MCF 10A (cell line): Measurements from ENCODE around the gene MXD3. TPM values are rescaled to one million over a fixed set of nuclear protein-coding genes. Genes with fewer than 3 reads are reported as not detected.
A peak's percentile ranks its signal among the peaks of the same experiment; 100 is the strongest.
"Not testable (repeated sequence)": the region's sequence is repeated elsewhere in the genome, so short reads cannot be mapped to it uniquely, and the experiment has no call there.

Experiments
- BruUV-seq: library from RNA; stranded (reverse); fragments of 400-500 nt; replicated peaks from 2 replicates; lab custom pipeline; 2021; lab: Mats Ljungman, UMichigan
- CTCF ChIA-PET: fragments of 300-600 bp; sonication (Branson Sonifier 250); formaldehyde crosslinking; extraction: SDS; loops from one replicate; lab custom pipeline; 2021; ENCODE audit warnings: antibody characterized with exemption, inconsistent platforms; lab: Yijun Ruan, JAX
- POLR2A ChIA-PET: fragments of 300-600, 350-650 bp; sonication (Branson Sonifier 250); formaldehyde crosslinking; extraction: SDS; loops from one replicate; lab custom pipeline; 2020; ENCODE audit warnings: antibody characterized with exemption, inconsistent platforms; lab: Yijun Ruan, JAX
- DNase-seq: peaks from one replicate; pipeline ENCODE4 v3.0.0-alpha.2; 2018; ENCODE audit not compliant: unreplicated experiment
- H3K27ac Mint-ChIP-seq: one replicate; pipeline ENCODE4 v1.8.0; 2022; ENCODE audit warnings: mild to moderate bottlenecking, low read depth, mixed read lengths; ENCODE audit not compliant: unreplicated experiment
- H3K27me3 Mint-ChIP-seq: one replicate; pipeline ENCODE4 v1.8.0; 2022; ENCODE audit warnings: mixed read lengths; ENCODE audit not compliant: insufficient read depth, unreplicated experiment
- H3K36me3 Mint-ChIP-seq: one replicate; pipeline ENCODE4 v1.8.0; 2022; ENCODE audit warnings: mild to moderate bottlenecking, moderate library complexity, mixed read lengths; ENCODE audit not compliant: insufficient read depth, unreplicated experiment
- H3K4me1 Mint-ChIP-seq: one replicate; pipeline ENCODE4 v1.8.0; 2022; ENCODE audit warnings: mixed read lengths; ENCODE audit not compliant: insufficient read depth, unreplicated experiment
- H3K4me3 Mint-ChIP-seq: one replicate; pipeline ENCODE4 v1.8.0; 2022; ENCODE audit warnings: mild to moderate bottlenecking, moderate library complexity, mixed read lengths; ENCODE audit not compliant: unreplicated experiment
- H3K9me3 Mint-ChIP-seq: one replicate; pipeline ENCODE4 v1.8.0; 2022; ENCODE audit warnings: mixed read lengths; ENCODE audit not compliant: unreplicated experiment
- intact Hi-C: fragments of 100-400 bp; cut with micrococcal nuclease; formaldehyde crosslinking; loops from 2 replicates; pipeline ENCODE4 v1.14.1; 2022
- total RNA-seq: library from RNA; stranded (reverse); gene quantifications from 2 replicates; pipeline ENCODE4 v1.2.3, GENCODE V29; 2022
- TF ChIP-seq, protein P1 (sequence below): fragments of 200-600 bp; IDR thresholded peaks from one replicate; pipeline ENCODE4 v1.8.0; 2022; ENCODE audit warnings: antibody characterized with exemption, mild to moderate bottlenecking; ENCODE audit not compliant: unreplicated experiment

MXD3 gene
- total RNA-seq, 1 experiment from 2014 or later = 13.2 TPM

DNA sequence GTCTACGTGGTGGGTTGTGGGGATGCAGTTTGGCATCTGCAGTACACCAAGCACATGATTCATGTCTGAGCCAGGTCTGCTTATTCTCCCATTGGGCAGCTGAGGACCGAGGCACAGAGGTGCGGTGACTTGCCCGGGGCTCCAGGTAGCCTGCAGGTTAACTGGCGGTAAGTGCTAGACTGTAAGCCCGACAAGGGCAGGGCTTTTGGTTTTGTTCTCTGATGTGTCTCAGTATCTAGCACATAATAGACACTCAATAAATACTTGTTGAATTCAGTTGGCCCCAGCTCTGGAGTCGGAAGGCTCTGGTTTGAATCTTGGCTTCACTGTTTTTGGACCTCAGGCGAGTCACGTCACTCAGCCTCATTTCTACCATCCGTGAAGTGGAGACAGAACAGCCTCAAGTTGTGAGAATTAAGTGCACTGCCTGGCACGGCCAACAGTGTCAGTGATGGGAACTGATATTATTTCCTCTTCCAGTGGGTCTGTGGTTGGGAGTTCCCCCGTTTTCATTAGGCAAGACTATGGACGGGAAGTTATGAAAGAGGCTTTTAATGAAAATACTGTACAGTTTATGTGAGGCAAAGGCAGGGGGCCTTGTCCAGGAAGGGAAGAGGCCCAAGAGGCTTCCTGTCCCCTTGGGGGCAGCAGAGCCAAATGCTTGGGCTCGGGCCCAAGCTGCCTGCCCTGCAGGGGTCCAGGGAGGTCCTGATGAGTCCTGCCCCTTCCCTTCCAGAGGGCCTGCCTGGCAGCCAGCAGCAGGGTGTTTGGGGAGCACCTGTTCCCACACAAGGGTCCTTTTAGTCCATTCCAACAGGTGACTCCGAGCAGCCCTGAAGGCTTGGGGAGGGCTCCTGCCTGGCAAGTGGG, 4.8 kb downstream of the MXD3 start:
- no peak overlapping the region for H3K4me3 Mint-ChIP-seq
- H3K27me3 Mint-ChIP-seq = no peaks in the 10 kb centered on the region
- no peak overlapping the region for H3K27ac Mint-ChIP-seq
- BruUV-seq = no TSS peak
- H3K36me3 Mint-ChIP-seq = peaks cover 41% of the 10 kb centered on the region
- intact Hi-C loops = no loop called here
- H3K9me3 Mint-ChIP-seq = no peaks in the 10 kb centered on the region
- H3K4me1 Mint-ChIP-seq = peaks cover 56% of the 10 kb centered on the region
- POLR2A ChIA-PET = interaction anchor here (1.2 to 1.3 kb wide), 2 partner anchors 9 to 148 kb away, joined by 3 read pairs; no protein-coding TSS in a partner anchor
- peak; percentile 68 for DNase-seq
- TF ChIP-seq, protein P1, sequence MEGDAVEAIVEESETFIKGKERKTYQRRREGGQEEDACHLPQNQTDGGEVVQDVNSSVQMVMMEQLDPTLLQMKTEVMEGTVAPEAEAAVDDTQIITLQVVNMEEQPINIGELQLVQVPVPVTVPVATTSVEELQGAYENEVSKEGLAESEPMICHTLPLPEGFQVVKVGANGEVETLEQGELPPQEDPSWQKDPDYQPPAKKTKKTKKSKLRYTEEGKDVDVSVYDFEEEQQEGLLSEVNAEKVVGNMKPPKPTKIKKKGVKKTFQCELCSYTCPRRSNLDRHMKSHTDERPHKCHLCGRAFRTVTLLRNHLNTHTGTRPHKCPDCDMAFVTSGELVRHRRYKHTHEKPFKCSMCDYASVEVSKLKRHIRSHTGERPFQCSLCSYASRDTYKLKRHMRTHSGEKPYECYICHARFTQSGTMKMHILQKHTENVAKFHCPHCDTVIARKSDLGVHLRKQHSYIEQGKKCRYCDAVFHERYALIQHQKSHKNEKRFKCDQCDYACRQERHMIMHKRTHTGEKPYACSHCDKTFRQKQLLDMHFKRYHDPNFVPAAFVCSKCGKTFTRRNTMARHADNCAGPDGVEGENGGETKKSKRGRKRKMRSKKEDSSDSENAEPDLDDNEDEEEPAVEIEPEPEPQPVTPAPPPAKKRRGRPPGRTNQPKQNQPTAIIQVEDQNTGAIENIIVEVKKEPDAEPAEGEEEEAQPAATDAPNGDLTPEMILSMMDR = no peak
- CTCF ChIA-PET = interaction anchor here (0.5 to 5.8 kb wide), 6 partner anchors 11 to 236 kb away, joined by 3 to 52 read pairs (median 4); partner anchors contain the start of gene LMAN2

DNA sequence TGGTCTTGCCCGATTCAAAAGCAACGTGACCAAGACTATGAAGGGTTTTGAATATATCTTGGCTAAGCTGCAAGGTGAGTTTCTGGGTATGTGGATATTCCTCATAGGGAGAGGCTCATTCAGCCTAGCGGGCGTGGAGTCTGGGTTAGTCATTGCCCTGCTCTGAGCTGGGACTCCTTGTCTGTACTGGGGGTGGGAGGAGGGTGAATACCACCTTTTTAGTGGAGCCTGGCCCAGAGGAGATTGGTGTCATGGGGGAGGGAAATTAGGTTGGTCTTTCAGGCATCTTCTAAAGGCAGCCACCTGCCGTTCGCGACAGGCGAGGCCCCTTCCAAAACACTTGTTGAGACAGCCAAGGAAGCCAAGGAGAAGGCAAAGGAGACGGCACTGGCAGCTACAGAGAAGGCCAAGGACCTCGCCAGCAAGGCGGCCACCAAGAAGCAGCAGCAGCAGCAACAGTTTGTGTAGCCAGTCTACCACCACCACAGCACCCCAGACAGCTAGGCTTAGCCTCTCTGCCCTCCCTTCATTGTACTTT, 5.5 kb downstream of the MXD3 start:
- peak overlapping the region; percentile 87 for H3K4me3 Mint-ChIP-seq
- H3K27me3 Mint-ChIP-seq, DNase-seq, H3K27ac Mint-ChIP-seq, intact Hi-C loops, H3K9me3 Mint-ChIP-seq, BruUV-seq: not testable (repeated sequence)
- H3K36me3 Mint-ChIP-seq = peaks cover 41% of the 10 kb centered on the region
- H3K4me1 Mint-ChIP-seq = peaks cover 58% of the 10 kb centered on the region
- POLR2A ChIA-PET = interaction anchor here (1.2 to 1.3 kb wide), 2 partner anchors 10 to 149 kb away, joined by 3 read pairs; no protein-coding TSS in a partner anchor
- CTCF ChIA-PET = interaction anchor here (0.5 to 1.2 kb wide), 6 partner anchors 12 to 235 kb away, joined by 3 to 5 read pairs (median 4); no protein-coding TSS in a partner anchor

DNA sequence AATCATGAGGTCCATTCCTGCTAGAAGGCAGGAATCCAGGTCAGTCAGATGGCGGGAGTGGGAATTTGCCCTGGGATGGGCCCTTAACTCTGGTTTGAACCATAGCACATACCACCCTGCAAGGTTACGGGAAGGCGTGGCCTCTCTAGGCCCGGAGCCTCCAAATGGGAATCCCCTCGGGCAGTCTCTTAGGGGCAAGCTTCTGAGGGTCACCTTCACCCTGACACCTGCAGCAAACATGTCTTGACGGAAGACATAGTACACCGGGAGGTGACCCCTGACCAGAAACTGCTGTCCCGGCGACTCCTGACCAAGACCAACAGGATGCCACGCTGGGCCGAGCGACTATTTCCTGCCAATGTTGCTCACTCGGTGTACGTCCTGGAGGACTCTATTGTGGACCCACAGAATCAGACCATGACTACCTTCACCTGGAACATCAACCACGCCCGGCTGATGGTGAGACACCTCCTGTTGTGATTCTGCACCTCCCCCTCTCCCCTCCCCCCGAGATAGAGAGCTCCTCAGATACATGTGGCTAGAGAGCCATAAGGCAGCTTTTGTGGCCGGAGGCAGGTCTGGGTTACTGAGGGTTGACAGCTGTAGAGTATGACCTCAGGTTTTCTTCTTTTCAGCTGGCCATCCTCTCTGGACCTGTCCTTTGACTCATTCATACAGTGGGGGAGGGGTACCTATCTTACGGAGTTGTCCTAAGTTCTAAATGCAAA, 7.1 kb downstream of the MXD3 start:
- peaks cover 48% of the 10 kb centered on the region for H3K36me3 Mint-ChIP-seq
- peaks cover 63% of the 10 kb centered on the region for H3K4me1 Mint-ChIP-seq
- TF ChIP-seq, protein P1 = no peak
- H3K4me3 Mint-ChIP-seq = peak overlapping the region; percentile 87
- no peaks in the 10 kb centered on the region for H3K27me3 Mint-ChIP-seq
- H3K27ac Mint-ChIP-seq = peak overlapping the region; percentile 73
- ChIA-PET CTCF (interaction anchor here (0.6 to 1.2 kb wide), 4 partner anchors 48 to 191 kb away, joined by 3 to 4 read pairs (median 3); no protein-coding TSS in a partner anchor), POLR2A (interaction anchor here (0.6 to 2.5 kb wide), 6 partner anchors 12 to 122 kb away, joined by 3 to 15 read pairs (median 4); partner anchors contain the start of genes GRK6 and LMAN2)
- H3K9me3 Mint-ChIP-seq = no peaks in the 10 kb centered on the region
- intact Hi-C loops = no loop called here
- BruUV-seq = no TSS peak
- DNase-seq = peak; percentile 49

DNA sequence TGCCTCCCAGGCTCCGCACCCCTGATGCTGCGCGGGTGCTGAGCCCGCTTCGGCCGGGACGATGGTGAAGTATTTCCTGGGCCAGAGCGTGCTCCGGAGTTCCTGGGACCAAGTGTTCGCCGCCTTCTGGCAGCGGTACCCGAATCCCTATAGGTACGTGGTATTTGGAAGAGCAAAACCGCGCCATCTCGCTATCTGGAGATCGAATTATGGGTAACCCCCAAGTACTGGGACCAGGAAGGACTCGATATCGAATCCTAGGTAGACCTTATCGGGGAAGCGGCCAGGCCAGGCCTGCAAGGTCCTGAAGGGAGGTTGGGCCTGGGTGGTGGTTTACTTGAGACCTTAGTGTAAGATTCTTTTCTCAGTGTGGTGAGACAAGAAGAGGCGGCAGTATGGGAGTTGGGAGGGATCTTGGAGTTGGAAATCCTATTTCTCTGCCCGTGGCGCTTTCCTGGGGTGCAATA, 7.7 kb downstream of the MXD3 start:
- TSS peak; percentile 64 for BruUV-seq
- peak; percentile 38 for DNase-seq
- Mint-ChIP-seq H3K27me3 (no peaks in the 10 kb centered on the region), H3K4me3 (peak overlapping the region; percentile 87), H3K4me1 (peaks cover 62% of the 10 kb centered on the region), H3K36me3 (peaks cover 54% of the 10 kb centered on the region), H3K9me3 (no peaks in the 10 kb centered on the region), H3K27ac (peak overlapping the region; percentile 73)
- CTCF ChIA-PET = interaction anchor here (1.0 to 3.6 kb wide), 3 partner anchors 48 to 190 kb away, joined by 3 to 27 read pairs (median 4); no protein-coding TSS in a partner anchor
- TF ChIP-seq, protein P1 = no peak
- POLR2A ChIA-PET = interaction anchor here (0.5 to 3.6 kb wide), 13 partner anchors 8 to 193 kb away, joined by 3 to 23 read pairs (median 4); partner anchors contain the start of genes GRK6, LMAN2, MXD3 and PDLIM7
- intact Hi-C loops = loop anchor here (1.0 kb wide), 1 partner anchor 190 kb away; no protein-coding TSS in a partner anchor
